ENCODE data around the gene RANBP3.

DNA sequence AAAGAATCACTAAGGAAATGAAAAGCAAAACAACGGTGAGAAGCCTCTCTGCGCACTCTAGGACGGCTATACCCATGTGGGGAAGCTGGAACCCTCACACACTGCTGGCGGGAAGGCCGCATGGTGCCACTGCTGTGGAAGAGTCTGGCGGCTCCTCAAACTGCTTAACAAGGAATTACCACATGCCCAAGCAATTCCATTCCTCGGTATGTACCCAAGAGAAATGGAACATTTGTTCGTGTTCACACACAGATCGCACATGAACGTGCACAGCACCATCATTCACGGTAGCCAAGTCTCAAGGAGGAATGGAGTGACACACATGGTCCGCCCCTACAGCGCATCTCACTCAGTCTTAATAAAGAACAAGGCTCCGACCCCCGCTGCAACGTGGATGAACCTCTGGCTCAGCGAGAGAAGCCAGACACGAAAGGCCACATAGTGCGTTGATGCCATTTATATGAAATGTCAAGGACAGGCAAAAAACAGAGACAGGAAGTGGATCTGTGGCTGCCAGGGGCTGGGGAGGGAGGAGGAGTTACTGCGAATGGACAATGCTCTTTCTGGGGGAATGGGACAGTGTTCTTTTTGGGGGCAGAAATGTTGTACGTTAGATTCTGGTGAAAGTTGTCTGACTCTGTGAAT is 56.3 kb downstream of the RANBP3 start:
- TF ChIP-seq YY1 (IDR thresholded peaks at IDR 0.05; ENCODE audit: insufficient read depth, insufficient read length) (no peak), ZNF274 (IDR thresholded peaks at IDR 0.05; ENCODE audit: low read depth, low read length) (no peak), SUZ12 (IDR thresholded peaks at IDR 0.05; ENCODE audit: extremely low read depth, insufficient read depth, insufficient read length) (no peak)

Measured in NT2/D1 (cell line).